Lower lobe of right lung (tissue), 2 donors: ENCODE results near the gene PLEKHF1. TPM values are rescaled to one million over a fixed set of nuclear protein-coding genes. Genes with fewer than 3 reads are reported as not detected.

Experiments used
- ATAC-seq, 2 donors: fragments of 200-7000 bp; cut with Tn5 transposase; one replicate each; pipeline ENCODE4 v1.9.1; 2020 to 2022; ENCODE audit warnings: mild to moderate bottlenecking in 2 of 2, moderate library complexity in 2 of 2
- DNase-seq: peaks from one replicate; pipeline ENCODE4 v3.0.0-alpha.2; 2020
- H3K27ac ChIP-seq: fragments of 200-600 bp; one replicate; pipeline ENCODE4 v1.8.0; 2022
- H3K27me3 ChIP-seq: fragments of 200-600 bp; one replicate; pipeline ENCODE4 v1.8.0; 2022; ENCODE audit warnings: low read depth
- H3K36me3 ChIP-seq: fragments of 200-600 bp; one replicate; pipeline ENCODE4 v1.8.0; 2022; ENCODE audit warnings: mild to moderate bottlenecking
- H3K4me1 ChIP-seq: fragments of 200-600 bp; one replicate; pipeline ENCODE4 v1.8.0; 2022
- H3K4me3 ChIP-seq: fragments of 200-600 bp; one replicate; pipeline ENCODE4 v1.8.0; 2022; ENCODE audit warnings: mild to moderate bottlenecking
- H3K9me3 ChIP-seq: fragments of 200-600 bp; one replicate; pipeline ENCODE4 v1.8.0; 2022
- CTCF ChIP-seq: fragments of 200-600 bp; IDR thresholded peaks from one replicate; pipeline ENCODE4 v1.8.0; 2022; ENCODE audit warnings: antibody characterized with exemption, mild to moderate bottlenecking
- intact Hi-C: fragments of 100-400 bp; cut with DNase I; formaldehyde crosslinking; loops from one replicate; pipeline ENCODE4 v1.11.0; 2022
- total RNA-seq: library from RNA; stranded (reverse); fragmentation: NEBNext Ultra II Directional; extraction: Animal tissue kit (Norgen Biotek cat#: 25700); gene quantifications from one replicate; pipeline ENCODE4 v1.2.1, GENCODE V29; 2021
- donor health status: DM: no; HTN: yes; CAD: no; lungs with severe emphysema.

Gene PLEKHF1
- total RNA-seq, 1 donor from 2014 or later = 15.5 TPM

DNA sequence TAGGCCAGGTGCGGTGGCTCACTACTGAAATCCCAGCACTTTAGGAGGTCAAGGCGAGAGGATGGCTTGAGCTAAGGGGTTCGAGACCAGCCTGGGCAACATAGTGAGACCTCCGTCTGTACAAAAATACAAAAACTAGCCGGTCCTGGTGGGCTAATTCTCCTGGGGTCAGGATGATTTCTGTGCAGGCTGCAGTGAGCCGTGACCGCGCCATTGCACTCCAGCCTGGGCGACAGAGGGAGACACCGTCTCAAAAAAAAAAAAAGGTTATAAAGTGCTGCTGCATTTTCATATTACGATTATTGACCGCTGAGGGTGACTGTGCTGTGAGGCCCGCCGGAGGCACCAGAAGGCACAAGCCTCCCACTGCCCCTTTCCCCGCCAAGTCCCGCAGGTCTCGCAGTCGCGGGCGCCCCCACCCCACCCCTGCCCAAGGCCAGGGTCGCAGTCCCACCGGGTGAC is 477 bp upstream of the PLEKHF1 start:
- intact Hi-C loops = no loop called here
- no peaks in the 10 kb centered on the region for H3K9me3 ChIP-seq
- ATAC-seq = no peak
- peak; percentile 34 for TF ChIP-seq CTCF
- DNase-seq = no peak
- H3K27ac ChIP-seq = peak overlapping the region; percentile 86
- H3K36me3 ChIP-seq = peaks cover 3% of the 10 kb centered on the region
- H3K4me3 ChIP-seq = peak overlapping the region; percentile 97
- H3K27me3 ChIP-seq = no peaks in the 10 kb centered on the region
- peaks cover 69% of the 10 kb centered on the region for H3K4me1 ChIP-seq

GRCh38 chr19:29665826-29666577 is 741 bp downstream of the PLEKHF1 start:
- peaks cover 3% of the 10 kb centered on the region for H3K36me3 ChIP-seq
- peak; percentile 47 for DNase-seq
- H3K27me3 ChIP-seq = no peaks in the 10 kb centered on the region
- TF ChIP-seq CTCF = no peak
- H3K4me3 ChIP-seq = peak overlapping the region; percentile 97
- H3K9me3 ChIP-seq = no peaks in the 10 kb centered on the region
- H3K4me1 ChIP-seq = peaks cover 75% of the 10 kb centered on the region
- H3K27ac ChIP-seq = peak overlapping the region; percentile 86
- intact Hi-C loops = no loop called here
- peak; percentile 37 to 49 for ATAC-seq

DNA sequence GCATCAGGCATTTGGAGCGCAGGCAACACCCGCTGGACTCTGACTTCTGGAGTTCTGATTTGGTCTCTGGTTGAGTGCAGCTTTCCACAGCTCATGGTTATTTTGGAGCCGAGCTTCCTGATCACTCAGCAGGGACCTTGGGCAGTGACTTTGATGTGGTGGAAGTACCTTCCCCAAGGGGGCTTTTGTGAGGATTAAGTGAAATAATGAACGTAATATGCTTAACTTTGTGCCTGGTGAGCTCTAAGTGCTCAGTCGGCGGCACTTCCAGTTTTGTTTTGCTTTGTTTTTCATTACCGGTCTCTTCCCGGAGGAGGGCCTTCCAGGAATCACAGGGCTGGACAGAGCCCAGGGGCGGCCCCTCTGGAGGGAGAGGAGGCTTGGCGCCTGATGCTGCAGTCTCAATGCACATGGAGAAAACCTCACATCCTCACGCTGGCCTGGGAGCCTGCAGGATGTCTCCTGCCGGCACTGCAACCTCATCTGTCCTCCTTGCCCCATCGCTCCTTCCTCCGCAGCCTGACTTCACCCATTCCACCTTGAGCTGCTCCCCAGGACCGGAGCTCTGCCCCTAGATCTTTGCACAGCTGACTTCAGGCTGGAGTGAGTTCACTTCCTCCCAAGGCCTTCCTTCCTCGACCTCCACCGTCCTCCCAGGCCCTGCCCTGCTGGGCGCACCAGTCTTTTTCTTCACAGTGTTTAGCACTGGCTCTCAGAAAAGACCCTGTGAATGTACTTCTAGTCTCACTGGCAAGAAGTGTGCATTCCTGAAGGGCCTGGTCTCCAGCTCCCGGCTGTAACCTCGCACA is 1.5 kb downstream of the PLEKHF1 start:
- peak; percentile 9 to 18 for ATAC-seq
- intact Hi-C loops = no loop called here
- no peak for TF ChIP-seq CTCF
- peak overlapping the region; percentile 86 for H3K27ac ChIP-seq
- no peaks in the 10 kb centered on the region for H3K27me3 ChIP-seq
- peak; percentile 58 for DNase-seq
- H3K4me1 ChIP-seq = peaks cover 77% of the 10 kb centered on the region
- peaks cover 3% of the 10 kb centered on the region for H3K36me3 ChIP-seq
- H3K4me3 ChIP-seq = peak overlapping the region; percentile 97
- no peaks in the 10 kb centered on the region for H3K9me3 ChIP-seq

DNA sequence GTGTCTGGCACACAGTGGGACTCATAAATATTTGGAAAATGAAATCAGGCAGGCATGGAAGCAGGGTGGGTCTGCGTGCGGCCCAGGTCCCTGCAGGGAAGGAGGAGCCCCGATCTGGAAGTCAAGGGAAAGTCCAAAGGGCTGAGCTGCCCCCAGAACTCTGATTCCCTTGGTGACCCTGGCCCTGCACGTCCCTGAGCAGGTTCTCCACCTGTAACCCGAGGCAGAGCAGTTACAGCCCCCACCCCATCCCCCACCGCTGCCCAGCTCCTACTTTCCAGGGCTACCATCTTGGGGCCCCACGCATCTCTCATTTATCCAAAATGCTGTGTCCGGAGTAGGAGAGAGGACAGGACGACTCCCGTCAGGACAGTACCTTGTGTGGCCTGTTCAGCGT is 2.1 kb downstream of the PLEKHF1 start:
- peak overlapping the region; percentile 97 for H3K4me3 ChIP-seq
- DNase-seq (no peak), ATAC-seq (no peak)
- peaks cover 79% of the 10 kb centered on the region for H3K4me1 ChIP-seq
- no peaks in the 10 kb centered on the region for H3K9me3 ChIP-seq
- peak overlapping the region; percentile 86 for H3K27ac ChIP-seq
- intact Hi-C loops = no loop called here
- peaks cover 3% of the 10 kb centered on the region for H3K36me3 ChIP-seq
- H3K27me3 ChIP-seq = no peaks in the 10 kb centered on the region
- TF ChIP-seq CTCF = no peak

DNA sequence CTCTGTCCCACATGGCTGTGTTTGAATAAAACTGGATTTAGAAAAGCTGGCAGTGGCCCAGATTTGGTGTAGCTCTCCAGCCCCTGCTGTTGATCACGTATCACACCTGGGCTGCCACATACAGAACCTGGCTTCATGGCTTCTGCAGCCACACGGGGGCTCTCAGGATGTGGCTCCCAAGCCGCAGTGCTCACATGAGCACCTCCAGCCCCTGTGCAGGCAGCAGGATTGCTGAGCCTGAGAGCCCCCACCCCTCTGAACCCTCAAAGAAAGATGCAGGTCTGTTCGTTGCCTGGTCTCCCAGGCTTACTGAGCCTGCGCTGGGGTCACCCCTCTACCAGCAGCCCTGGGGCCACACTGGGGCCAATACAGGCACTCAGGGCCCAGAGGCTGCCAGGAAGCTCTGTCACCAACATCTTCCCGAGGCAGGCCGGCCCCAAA is 2.7 kb downstream of the PLEKHF1 start:
- Histone ChIP-seq H3K4me1 (peaks cover 82% of the 10 kb centered on the region), H3K36me3 (peaks cover 3% of the 10 kb centered on the region), H3K9me3 (no peaks in the 10 kb centered on the region), H3K27ac (peak overlapping the region; percentile 25), H3K27me3 (no peaks in the 10 kb centered on the region), H3K4me3 (peak overlapping the region; percentile 8)
- no peak for ATAC-seq
- no peak for TF ChIP-seq CTCF
- intact Hi-C loops = no loop called here
- DNase-seq = no peak
